Endothelial cell of umbilical vein (primary cell): ENCODE data around the gene PIK3C3. TPM values are rescaled to one million over a fixed set of nuclear protein-coding genes. Genes with fewer than 3 reads are reported as not detected.

ENCODE experiments used
- BruUV-seq: library from RNA; stranded (reverse); fragments of 400-500 nt; replicated peaks from 2 replicates; lab custom pipeline; 2021; lab: Mats Ljungman, UMichigan
- CTCF ChIA-PET: fragments of 300-600, 350-600 bp; sonication (Branson Sonifier 250); formaldehyde crosslinking; loops from one replicate; lab custom pipeline; 2021; ENCODE audit warnings: antibody characterized with exemption, inconsistent platforms; lab: Charles Lee
- POLR2A ChIA-PET: fragments of 300-600, 350-600 bp; sonication (Branson Sonifier 250); formaldehyde crosslinking; loops from one replicate; lab custom pipeline; 2021; ENCODE audit warnings: antibody characterized with exemption, inconsistent platforms; lab: Charles Lee
- DNase-seq: peaks from one replicate; pipeline ENCODE4 v3.0.0-alpha.2; 2011; ENCODE audit warnings: low read depth, low spot score
- FAIRE-seq: peaks from 2 replicates; lab custom pipeline; 2011; peaks lifted over from hg19 to GRCh38; lab: Jason Lieb, UNC
- H2AFZ ChIP-seq: 2 replicates; pipeline ENCODE4 v1.6.0; 2012; ENCODE audit warnings: low read depth, low read length, control low read depth, inconsistent platforms
- H3K27ac ChIP-seq: 2 replicates; pipeline ENCODE4 v1.5.1; 2011; ENCODE audit warnings: low read depth, mild to moderate bottlenecking, control low read depth, low read length, moderate library complexity; ENCODE audit not compliant: insufficient read depth
- H3K27me3 ChIP-seq, 2 experiments: 2 replicates each; pipeline versions ENCODE4 v1.6.0 to v1.6.1; 2011; ENCODE audit warnings: low read length in 2 of 2, mixed read lengths in 1 of 2; ENCODE audit not compliant: control insufficient read depth in 2 of 2, insufficient read depth in 2 of 2
- H3K36me3 ChIP-seq, 2 experiments: 2 replicates in 1 of 2; 3 replicates in 1 of 2; pipeline ENCODE4 v1.5.1; 2011; ENCODE audit warnings: low read length in 2 of 2, mild to moderate bottlenecking in 1 of 2, moderate library complexity in 1 of 2; ENCODE audit not compliant: control insufficient read depth in 2 of 2, insufficient read depth in 2 of 2; ENCODE audit errors: extremely low read depth in 1 of 2
- H3K4me1 ChIP-seq: 3 replicates; pipeline ENCODE4 v1.5.1; 2011; ENCODE audit warnings: mild to moderate bottlenecking, low read length; ENCODE audit not compliant: control insufficient read depth, insufficient read depth; ENCODE audit errors: extremely low read depth
- H3K4me2 ChIP-seq: 2 replicates; pipeline ENCODE4 v1.6.1; 2011; ENCODE audit warnings: low read length, control low read depth, mixed read lengths; ENCODE audit not compliant: insufficient read depth
- H3K4me3 ChIP-seq, 3 experiments: fragments of 200-600 bp in 1 of 3; sonication (generic), shearing (Covaris generic) in 1 of 3; replicated peaks in 1 of 3; 2 replicates each; pipeline ENCODE4 v1.5.1; 2011 to 2016; ENCODE audit warnings: control low read depth in 3 of 3, low read length in 3 of 3, mild to moderate bottlenecking in 2 of 3, inconsistent platforms in 1 of 3, low read depth in 1 of 3, moderate library complexity in 1 of 3; ENCODE audit not compliant: insufficient read depth in 1 of 3
- H3K79me2 ChIP-seq: 2 replicates; pipeline ENCODE4 v1.6.0; 2012; ENCODE audit warnings: low read length, inconsistent platforms; ENCODE audit not compliant: control insufficient read depth, insufficient read depth
- H3K9ac ChIP-seq: replicated peaks from 2 replicates; pipeline ENCODE3; 2011; ENCODE audit warnings: low read length, control low read depth; ENCODE audit not compliant: insufficient read depth; ENCODE audit errors: extremely low read depth
- H3K9me1 ChIP-seq: replicated peaks from 3 replicates; pipeline ENCODE4 v1.6.0; 2011; ENCODE audit warnings: mild to moderate bottlenecking, low read length; ENCODE audit not compliant: control insufficient read depth, insufficient read depth; ENCODE audit errors: extremely low read depth
- H3K9me3 ChIP-seq: replicated peaks from 2 replicates; pipeline ENCODE4 v1.5.1; 2012; ENCODE audit warnings: low read length, inconsistent platforms; ENCODE audit not compliant: control insufficient read depth, insufficient read depth
- H4K20me1 ChIP-seq: replicated peaks from 2 replicates; pipeline ENCODE3; 2011; ENCODE audit warnings: mild to moderate bottlenecking, low read length; ENCODE audit not compliant: control insufficient read depth, insufficient read depth; ENCODE audit errors: extremely low read depth
- CTCF ChIP-seq, 2 donors: IDR thresholded peaks; 1 replicate in 1 of 2; 2 replicates in 1 of 2; pipeline ENCODE4 v1.5.1; 2011; ENCODE audit warnings: low read length in 2 of 2, mild to moderate bottlenecking in 2 of 2, moderate library complexity in 2 of 2, control low read depth in 1 of 2, inconsistent platforms in 1 of 2, low read depth in 1 of 2; ENCODE audit not compliant: insufficient read depth in 1 of 2; ENCODE audit errors: extremely low read depth in 1 of 2
- EZH2 ChIP-seq: IDR thresholded peaks from 2 replicates; pipeline ENCODE4 v1.6.1; 2012; ENCODE audit warnings: borderline replicate concordance, low read depth, mild to moderate bottlenecking, moderate library complexity, low read length, inconsistent platforms; ENCODE audit not compliant: severe bottlenecking
- FOS ChIP-seq: IDR thresholded peaks from 2 replicates; pipeline ENCODE4 v1.6.1; 2011; ENCODE audit warnings: mild to moderate bottlenecking, low read length, moderate library complexity, borderline replicate concordance; ENCODE audit not compliant: insufficient read depth
- GATA2 ChIP-seq: IDR thresholded peaks from 2 replicates; pipeline ENCODE4 v1.7.0; 2011; ENCODE audit warnings: low read depth, mild to moderate bottlenecking, moderate library complexity, mixed read lengths, low read length; ENCODE audit not compliant: insufficient read length, insufficient read depth
- JUN ChIP-seq: IDR thresholded peaks from 2 replicates; pipeline ENCODE4 v1.6.1; 2011; ENCODE audit warnings: borderline replicate concordance, low read depth; ENCODE audit not compliant: insufficient read length, insufficient read depth
- MYC ChIP-seq: IDR thresholded peaks from one replicate; pipeline ENCODE4 v1.6.1; 2011; ENCODE audit warnings: mild to moderate bottlenecking, low read depth, low read length
- POLR2A ChIP-seq: IDR thresholded peaks from 2 replicates; pipeline ENCODE4 v1.6.1; 2012; ENCODE audit warnings: low read depth, mild to moderate bottlenecking, control low read depth, low read length
- POLR2AphosphoS5 ChIP-seq: IDR thresholded peaks from 2 replicates; pipeline ENCODE4 v1.6.1; 2012; ENCODE audit warnings: low read depth, mild to moderate bottlenecking, control low read depth, low read length, moderate library complexity; ENCODE audit not compliant: insufficient read depth
- dilution Hi-C: fragments of 300-500 bp; cut with MboI; formaldehyde crosslinking; loops from one replicate; pipeline ENCODE4 v1.15.0; 2019; ENCODE audit warnings: low sequenced_read_pairs; ENCODE audit not compliant: extremely low pct_ligation_motif_present
- intact Hi-C: fragments of 100-400 bp; cut with micrococcal nuclease; formaldehyde crosslinking; loops from one replicate; pipeline ENCODE4 v1.10.0; 2022
- polyA plus RNA-seq, 4 experiments: library from polyadenylated mRNA; depleted of rRNA in 3 of 4; stranded (reverse) in 3 of 4; unstranded in 1 of 4; fragments of >200 nt; gene quantifications; 2 replicates each; pipeline versions ENCODE4 v1.2.1 to v1.2.3, GENCODE V29; 2011 to 2012; ENCODE audit warnings: missing spikeins in 1 of 4
- total RNA-seq: library from RNA; stranded (reverse); gene quantifications from 2 replicates; pipeline ENCODE4 v1.2.3, GENCODE V29; 2021
- TF ChIP-seq, protein P1 (sequence below): IDR thresholded peaks from 2 replicates; pipeline ENCODE4 v1.6.1; 2011; ENCODE audit not compliant: insufficient read depth, insufficient read length

PIK3C3 gene
- total and polyA plus RNA-seq, 2 donors (not counting 3 experiments of a cell fraction or from before 2014, with no cell fraction given): 19.5 to 47.3 TPM

- H3K9me1 ChIP-seq: no peaks in the 10 kb centered on the region
- DNase-seq (no peak), FAIRE-seq (no peak)
- no peak overlapping the region for H3K27ac ChIP-seq
- H3K4me2 ChIP-seq: no peak overlapping the region
- ChIA-PET POLR2A (no interaction called here), CTCF (no interaction called here)
- no peaks in the 10 kb centered on the region for H3K4me1 ChIP-seq
- BruUV-seq: no TSS peak
- no peak overlapping the region for H2AFZ ChIP-seq
- no peak overlapping the region for H3K4me3 ChIP-seq
- dilution Hi-C loops: no loop called here
- H3K9ac ChIP-seq: no peak overlapping the region
- no peaks in the 10 kb centered on the region for H4K20me1 ChIP-seq
- H3K36me3 ChIP-seq: no peaks in the 10 kb centered on the region
- TF ChIP-seq JUN (no peak), POLR2AphosphoS5 (no peak), MYC (no peak), GATA2 (no peak), EZH2 (no peak), CTCF (IDR thresholded peaks at IDR 0.05; ENCODE audit: extremely low read depth in 1 of 2, insufficient read depth in 1 of 2, low read depth in 1 of 2, low read length in 2 of 2) (no peak), POLR2A (no peak), FOS (no peak)
- TF ChIP-seq, protein P1, sequence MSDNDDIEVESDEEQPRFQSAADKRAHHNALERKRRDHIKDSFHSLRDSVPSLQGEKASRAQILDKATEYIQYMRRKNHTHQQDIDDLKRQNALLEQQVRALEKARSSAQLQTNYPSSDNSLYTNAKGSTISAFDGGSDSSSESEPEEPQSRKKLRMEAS: no peak
- H3K27me3 ChIP-seq: no peaks in the 10 kb centered on the region
- no peaks in the 10 kb centered on the region for H3K79me2 ChIP-seq
- H3K9me3 ChIP-seq: no peaks in the 10 kb centered on the region
- intact Hi-C loops: no loop called here
Measured at GRCh38 chr18:42095732-42096377, 140.8 kb downstream of the PIK3C3 start.
